ENCODE results near the gene DCANP1.

DCANP1 gene

GRCh38 chr5:135484674-135485086, 37.5 kb upstream of the DCANP1 start:
- TF ChIP-seq, protein P1, sequence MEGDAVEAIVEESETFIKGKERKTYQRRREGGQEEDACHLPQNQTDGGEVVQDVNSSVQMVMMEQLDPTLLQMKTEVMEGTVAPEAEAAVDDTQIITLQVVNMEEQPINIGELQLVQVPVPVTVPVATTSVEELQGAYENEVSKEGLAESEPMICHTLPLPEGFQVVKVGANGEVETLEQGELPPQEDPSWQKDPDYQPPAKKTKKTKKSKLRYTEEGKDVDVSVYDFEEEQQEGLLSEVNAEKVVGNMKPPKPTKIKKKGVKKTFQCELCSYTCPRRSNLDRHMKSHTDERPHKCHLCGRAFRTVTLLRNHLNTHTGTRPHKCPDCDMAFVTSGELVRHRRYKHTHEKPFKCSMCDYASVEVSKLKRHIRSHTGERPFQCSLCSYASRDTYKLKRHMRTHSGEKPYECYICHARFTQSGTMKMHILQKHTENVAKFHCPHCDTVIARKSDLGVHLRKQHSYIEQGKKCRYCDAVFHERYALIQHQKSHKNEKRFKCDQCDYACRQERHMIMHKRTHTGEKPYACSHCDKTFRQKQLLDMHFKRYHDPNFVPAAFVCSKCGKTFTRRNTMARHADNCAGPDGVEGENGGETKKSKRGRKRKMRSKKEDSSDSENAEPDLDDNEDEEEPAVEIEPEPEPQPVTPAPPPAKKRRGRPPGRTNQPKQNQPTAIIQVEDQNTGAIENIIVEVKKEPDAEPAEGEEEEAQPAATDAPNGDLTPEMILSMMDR (conservative IDR thresholded peaks at IDR 0.05) = no peak
- TF ChIP-seq ZFX (IDR thresholded peaks at IDR 0.05) = no peak
- H3K27ac ChIP-seq = no peak overlapping the region

DNA sequence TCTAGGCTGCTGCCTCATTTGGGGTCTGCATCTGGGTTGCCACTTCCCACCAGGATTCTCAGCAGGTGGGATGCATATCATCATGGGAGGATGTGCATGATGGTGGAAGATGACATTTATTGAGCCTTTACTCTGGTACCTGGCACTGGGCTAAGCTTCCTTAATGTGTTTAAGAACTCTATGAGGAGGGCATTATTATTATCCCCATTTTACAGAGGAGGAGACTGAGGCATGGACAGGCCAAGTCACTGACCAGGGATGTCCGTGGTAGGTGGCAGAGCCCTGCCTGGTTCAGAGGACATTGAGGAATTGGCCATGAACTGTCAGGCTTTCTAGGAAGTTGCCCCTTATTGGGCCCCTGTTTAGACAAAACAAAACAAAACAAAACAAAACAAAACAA, 36.1 kb upstream of the DCANP1 start:
- TF ChIP-seq ZFX (IDR thresholded peaks at IDR 0.05) = no peak
- H3K27ac ChIP-seq = no peak overlapping the region

GRCh38 chr5:135482381-135482933, 35.3 kb upstream of the DCANP1 start:
- TF ChIP-seq, protein P1 (conservative IDR thresholded peaks at IDR 0.05) = no peak
- TF ChIP-seq ZFX (IDR thresholded peaks at IDR 0.05) = no peak
- H3K27ac ChIP-seq = no peak overlapping the region

DNA sequence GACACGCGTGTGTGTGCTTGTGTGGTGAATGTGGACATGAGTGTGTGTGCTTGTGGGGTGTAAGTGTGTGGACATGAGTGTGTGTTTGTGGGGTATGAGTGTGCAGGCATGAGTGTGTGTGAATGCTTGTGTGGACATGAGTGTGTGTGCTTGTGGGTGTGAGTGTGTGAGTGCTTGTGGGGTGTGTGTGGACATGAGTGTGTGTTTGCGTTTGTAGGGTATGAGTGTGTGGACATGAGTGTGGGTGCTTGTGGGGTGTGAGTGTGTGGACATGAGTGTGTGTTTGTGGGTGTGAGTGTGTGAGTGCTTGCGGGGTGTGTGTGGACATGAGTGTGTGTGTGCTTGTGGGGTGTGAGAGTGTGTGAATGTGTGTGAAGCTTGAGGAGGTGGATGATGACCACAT, 34.8 kb upstream of the DCANP1 start:
- TF ChIP-seq ZFX (IDR thresholded peaks at IDR 0.05) = no peak
- TF ChIP-seq, protein P1 (conservative IDR thresholded peaks at IDR 0.05) = no peak
- no peak overlapping the region for H3K27ac ChIP-seq

- no peak for TF ChIP-seq ZFX (IDR thresholded peaks at IDR 0.05)
- TF ChIP-seq, protein P1 (conservative IDR thresholded peaks at IDR 0.05) = no peak
- H3K27ac ChIP-seq = no peak overlapping the region
These were observed 34.2 kb upstream of the DCANP1 start for GRCh38 chr5:135481387-135481786.

DNA sequence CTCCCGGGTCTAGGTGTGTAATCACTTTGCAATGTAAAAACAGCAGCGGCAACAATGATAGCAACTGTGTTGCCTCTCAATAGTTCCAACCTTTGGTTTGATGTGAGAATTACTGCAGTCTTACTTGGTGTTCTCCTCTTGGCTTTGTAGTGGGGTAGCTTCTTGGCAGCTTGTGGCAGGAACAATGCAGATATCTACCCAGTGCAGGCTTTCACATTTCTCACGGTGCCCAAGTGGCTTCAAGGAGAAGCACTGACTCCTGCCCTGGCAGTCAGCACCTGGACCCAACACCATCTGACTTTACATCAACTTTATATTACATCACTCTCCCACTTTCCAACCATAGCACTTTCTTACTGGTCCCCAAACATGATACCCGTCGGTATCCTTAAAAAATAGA, 33.4 kb upstream of the DCANP1 start:
- no peak overlapping the region for H3K27ac ChIP-seq
- no peak for TF ChIP-seq ZFX (IDR thresholded peaks at IDR 0.05)
- TF ChIP-seq, protein P1 (conservative IDR thresholded peaks at IDR 0.05) = no peak

DNA sequence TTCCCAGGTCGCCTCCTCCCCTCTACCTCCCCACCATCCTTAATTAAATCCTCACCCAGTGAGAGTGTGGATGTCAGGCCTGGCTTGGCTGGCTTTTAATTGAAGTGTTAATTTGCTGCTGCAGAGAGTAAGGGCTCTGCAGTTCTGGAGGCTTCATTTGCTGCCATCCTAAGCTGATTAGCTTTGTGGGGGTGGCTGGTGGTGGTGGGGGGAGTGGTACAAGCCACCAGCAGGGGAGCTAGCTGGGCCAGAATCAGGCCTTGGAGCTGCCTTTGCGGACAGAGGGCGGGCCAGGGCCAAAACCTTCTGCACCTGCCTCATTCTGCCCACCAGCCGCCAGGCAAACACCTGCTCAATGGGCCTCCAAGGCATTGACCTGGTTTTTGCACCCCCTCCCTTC, 31.8 kb upstream of the DCANP1 start:
- H3K27ac ChIP-seq = no peak overlapping the region
- TF ChIP-seq, protein P1 (conservative IDR thresholded peaks at IDR 0.05) = no peak
- TF ChIP-seq ZFX (IDR thresholded peaks at IDR 0.05) = no peak

- H3K27ac ChIP-seq = no peak overlapping the region
- TF ChIP-seq, protein P1 (conservative IDR thresholded peaks at IDR 0.05) = no peak
These were observed 30.5 kb upstream of the DCANP1 start for GRCh38 chr5:135477613-135478066.

Data from C4-2B (cell line).